HG02973 (cell line): ENCODE results near the gene SLC32A1.

Experiments used
- ATAC-seq: cut with Tn5 transposase; IDR thresholded peaks from one replicate; pipeline ENCODE4 v1.9.1; 2021; ENCODE audit warnings: moderate library complexity; ENCODE audit not compliant: unreplicated experiment

Gene SLC32A1

DNA sequence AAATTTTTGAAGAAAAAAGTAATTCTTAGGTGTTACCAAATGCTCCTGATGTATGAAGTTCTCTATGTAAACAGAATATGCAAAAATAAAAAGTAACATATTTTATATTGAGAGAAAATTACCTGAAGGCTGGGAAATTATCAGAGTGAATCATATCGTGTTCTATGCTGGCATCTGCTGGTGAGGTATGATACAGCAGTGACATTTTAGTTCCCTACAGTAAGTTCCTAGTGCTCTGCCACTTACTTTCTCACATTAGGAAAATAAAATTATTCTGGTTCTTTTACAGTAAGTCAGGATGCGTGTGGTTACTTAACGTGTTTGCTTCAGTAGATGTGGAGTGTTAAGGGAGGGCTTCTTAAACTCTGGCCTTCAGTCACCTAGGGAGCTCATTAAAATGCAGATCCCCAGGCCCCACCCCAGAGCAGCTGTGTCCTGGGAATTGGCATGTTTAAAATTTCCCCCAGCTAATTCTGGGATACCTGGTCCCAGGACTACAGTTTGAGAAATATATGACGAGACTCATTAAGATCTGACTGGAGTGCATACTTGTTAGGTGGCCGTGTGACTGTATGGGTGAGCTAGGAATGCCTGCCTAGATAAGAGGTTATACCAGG, 27.2 kb downstream of the SLC32A1 start:
- no peak for ATAC-seq

DNA sequence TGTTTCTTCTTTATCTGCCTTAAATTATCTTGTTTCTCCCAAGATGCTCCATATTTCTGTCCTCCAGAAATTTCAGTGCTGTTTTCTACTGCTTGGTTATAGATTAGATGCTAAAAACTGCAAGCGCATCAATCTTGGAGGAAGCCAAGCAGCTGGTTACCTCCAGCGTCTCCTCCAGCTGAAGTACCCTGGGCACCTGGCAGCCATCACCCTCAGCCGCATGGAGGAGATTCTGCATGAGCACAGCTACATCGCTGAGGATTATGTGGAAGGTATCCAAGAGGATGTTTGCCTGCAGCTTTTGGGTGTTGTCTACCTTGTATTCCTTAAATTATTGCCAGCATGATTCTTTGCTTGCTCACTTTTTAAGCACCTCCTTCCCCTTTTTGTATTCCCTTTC, 27.7 kb downstream of the SLC32A1 start:
- no peak for ATAC-seq

DNA sequence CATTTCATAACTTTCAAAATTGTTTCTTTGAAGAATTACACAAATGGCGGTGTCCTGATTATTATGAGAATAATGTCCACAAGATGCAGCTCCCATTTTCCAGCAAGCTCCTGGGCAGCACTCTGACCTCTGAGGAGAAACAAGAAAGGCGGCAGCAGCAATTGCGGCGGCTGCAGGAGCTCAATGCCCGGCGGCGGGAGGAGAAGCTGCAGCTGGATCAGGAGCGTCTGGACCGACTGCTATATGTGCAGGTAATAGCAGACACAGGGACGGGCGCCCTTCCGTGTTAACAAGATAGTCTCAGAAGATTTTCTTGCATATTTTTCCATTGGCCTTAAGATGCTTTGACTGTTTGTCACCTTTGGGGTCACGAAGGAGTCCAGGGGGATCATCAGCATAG, 30.6 kb downstream of the SLC32A1 start:
- no peak for ATAC-seq

DNA sequence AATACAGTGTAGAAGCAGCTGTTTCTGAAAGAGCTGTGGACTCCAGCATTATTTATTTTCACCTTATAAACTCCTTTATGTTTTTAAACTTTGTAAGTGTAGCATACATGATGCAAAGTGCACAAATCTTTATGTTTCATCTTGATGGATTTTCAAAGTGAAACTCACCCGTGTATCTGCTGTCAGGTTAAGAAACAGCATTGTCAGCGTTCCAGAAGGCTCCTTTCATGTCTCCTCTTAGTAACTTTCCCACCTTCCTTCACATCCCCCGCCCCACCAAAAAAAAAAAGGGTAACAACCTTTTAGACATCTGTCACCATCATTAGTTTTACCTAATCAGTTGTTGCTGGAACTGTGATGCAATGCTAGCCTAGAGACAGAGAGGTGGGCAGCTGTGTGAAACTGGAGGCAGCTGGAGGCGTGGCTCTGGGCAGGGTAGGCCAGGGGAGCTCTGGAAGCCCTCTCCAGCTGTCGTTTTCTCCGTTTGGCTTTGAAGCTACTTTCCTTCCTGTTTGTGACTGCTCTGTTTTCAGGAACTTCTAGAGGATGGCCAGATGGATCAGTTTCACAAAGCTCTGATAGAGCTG, 31.1 kb downstream of the SLC32A1 start:
- ATAC-seq, result no peak

DNA sequence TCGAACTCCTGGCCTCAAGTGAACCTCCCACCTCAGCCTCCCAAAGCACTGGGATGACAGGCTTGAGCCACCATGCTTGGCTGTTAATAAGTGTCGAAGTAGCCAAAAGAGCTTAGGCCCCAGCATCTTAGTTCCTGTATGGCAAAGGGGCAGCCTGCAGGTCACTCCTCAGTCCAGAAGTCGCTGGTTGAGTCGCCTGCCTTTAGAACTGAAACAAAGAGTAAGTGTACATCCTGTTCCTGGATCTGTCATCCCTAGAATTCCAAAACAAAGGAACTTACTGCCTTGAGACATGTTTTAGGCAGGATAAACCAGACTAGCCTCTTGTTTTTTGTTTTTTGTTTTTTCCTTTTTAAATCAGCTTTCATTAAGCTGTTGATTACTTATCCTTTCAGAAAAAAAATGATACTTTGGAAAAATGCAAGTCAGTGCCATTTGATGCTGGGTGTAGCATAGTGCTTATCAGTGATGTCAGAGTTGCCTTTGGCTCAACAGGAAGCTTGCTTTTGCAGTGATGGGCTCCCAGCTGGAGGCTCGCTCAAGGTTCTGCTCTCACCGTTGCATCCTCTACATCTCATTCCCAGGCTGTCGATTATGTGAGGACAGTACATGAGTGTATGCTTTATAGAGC, 33.0 kb downstream of the SLC32A1 start:
- ATAC-seq, result no peak

DNA sequence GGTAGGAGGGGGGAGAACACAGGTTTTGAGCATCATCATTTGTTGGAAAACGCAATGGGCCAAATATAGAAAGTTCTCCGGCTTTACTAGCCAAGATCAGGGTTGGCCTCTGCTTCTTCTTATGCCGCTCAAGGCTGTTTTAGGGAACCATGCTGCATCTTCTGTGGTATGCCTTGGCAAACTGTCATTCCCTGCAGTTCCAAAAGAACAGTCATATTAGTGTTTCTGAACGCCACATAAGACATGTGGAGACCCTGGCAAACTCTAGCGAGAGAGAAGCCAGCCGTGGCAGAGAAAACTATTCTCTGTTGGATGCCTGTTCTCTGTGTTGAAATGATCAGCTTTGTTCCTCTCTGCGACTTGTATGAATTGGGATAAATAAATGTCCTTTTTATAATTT, 34.8 kb downstream of the SLC32A1 start:
- ATAC-seq, result no peak

DNA sequence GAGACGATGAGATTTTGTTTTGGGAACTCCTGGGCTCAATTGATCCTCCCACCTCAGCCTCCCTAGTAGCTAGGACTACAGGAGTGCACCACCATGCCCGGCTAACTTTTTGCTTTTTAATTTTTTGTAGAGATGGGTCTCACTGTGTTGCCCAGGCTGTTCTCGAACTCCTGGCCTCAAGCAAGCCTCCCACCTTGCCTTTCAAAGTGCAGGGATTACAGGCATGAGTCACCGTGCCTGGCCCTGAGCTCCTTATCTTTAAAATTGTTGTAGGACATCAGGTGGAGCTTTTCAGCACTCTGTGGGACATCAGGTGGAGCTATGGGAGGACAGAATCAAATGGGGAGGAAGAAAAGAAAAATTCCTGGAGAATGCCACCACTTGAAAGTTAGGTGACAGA, 36.7 kb downstream of the SLC32A1 start:
- no peak for ATAC-seq

DNA sequence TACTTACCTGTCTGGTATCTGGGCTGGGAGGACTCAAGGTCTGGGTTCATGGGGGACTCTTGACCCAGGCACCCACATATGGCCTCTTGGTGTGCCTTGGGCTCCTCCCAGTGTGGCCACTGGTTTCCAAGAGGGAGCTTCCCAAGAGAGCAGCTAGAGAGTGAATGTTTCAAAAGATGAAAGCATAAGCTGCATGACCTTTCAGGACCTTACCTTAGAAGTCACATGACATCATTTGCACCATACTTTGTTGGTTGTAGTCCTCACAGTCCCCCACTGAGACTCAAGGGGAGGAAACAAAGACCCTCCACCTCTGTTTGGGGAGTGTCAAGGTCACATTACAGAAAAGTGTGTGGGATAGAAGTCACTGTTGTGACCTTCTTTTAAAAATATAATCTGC, 37.9 kb downstream of the SLC32A1 start:
- no peak for ATAC-seq

DNA sequence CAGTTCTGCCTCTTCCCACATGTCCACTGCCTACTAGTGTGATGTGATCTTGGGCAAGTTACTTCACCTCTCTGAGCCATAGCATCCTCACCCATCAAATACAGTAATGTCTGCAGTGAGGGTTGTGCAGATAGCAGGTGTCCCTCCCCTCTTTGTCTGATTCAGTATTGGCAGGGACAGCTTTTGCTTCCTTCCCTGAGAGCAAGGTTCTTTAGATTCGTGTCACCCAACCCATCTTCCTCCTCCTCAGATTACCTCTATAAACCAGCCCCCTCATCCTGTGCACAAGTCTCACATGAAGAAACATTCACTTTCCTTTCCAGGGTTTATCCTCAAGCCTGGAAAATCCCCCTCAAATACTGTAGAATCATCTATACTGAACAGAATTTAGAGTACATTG, 39.3 kb downstream of the SLC32A1 start:
- ATAC-seq, result no peak

DNA sequence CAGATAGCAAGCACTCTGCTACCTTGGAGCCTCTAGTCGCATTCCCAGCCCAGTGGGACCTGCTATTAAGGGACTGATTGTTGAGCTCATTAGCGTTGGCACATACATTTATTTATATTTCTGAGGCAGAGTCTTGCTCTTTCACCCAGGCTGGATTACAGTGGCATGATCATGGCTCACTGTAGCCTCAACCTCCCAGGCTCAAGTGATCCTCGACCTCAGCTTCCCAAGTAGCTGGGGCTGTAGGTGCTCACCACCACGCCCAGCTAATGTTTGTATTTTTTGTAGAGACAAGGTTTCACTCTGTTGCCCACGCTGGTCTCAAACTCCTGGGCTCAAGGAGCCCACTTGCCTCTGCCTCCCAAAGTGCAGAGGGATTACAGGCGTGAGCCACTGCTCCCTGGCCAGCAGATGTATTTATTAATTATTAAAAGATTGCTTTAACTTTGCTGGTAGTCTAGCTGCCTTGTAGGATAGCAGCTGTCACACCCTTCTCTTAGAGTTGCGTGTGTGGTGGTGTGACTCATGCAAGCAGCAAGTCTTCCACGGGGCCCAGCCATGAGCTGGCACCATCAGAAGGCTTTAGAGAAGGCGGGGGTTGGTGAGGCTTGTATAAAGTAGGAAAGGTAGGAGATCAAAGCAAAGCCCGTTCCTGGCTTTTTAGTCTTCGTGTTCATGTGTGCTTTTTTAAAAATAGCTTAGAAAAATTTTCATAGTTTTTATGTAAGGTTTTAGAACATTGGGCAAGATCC, 40.5 kb downstream of the SLC32A1 start:
- no peak for ATAC-seq

DNA sequence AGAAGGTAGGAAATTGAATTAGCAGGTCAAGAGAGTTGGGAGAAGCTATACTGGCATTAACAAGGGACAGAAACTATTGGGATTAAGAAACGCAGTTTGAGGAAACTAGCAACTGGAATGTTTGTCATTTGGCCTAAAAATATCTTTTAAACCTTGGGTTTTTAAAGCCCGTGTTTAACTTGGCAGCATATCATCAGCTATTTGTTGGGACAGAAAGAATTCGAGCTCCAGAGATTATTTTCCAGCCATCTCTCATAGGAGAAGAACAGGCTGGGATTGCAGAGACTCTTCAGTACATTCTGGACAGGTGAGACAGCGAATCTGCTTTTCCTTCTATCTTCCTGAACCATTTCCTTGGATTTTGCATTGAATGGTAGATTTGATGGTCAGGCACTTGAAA, 41.8 kb downstream of the SLC32A1 start:
- ATAC-seq, result no peak

DNA sequence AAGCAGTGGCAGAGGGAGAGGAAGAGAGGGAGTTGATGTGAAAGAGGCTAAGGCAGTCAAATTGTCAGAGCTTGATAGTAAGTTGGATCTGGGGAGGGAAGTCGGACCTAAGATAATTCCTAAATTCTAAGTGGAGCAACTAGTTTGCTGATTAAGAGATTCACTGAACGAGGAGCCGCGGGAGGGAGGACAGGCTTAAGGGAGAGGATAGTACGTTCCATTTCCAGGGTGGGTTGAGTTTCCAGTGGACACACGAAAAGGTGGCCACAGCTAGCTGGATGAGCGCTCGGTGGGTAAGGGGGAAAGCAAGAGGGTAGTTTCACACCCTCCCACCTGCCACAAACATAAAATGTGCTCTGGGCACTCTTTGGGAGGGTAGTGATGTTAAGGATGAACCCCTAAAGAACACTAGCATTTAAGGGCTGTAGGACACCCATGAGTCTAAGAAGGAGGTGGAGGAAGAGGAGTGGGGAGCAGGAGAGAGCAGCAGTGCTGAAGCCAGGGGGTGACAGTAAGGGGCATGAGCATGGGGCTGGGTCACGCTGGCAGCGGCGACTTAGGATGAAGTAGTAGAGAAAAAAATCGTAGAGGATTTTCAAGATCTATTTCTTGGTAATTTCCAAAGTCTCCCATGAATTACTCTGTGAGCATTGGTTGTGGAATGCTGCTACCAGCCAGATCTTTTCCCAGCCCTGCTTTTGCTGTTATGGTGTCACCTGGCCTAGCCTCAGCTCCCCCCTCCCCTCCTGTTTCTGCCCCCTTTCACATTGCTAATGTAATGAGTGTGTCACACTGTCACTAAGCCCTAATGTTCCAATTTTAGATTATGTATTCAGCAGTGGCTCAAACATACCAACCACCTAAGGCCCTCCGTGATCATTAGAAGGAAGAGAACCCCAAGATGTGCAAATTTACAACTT, 45.4 kb downstream of the SLC32A1 start:
- ATAC-seq, result no peak

DNA sequence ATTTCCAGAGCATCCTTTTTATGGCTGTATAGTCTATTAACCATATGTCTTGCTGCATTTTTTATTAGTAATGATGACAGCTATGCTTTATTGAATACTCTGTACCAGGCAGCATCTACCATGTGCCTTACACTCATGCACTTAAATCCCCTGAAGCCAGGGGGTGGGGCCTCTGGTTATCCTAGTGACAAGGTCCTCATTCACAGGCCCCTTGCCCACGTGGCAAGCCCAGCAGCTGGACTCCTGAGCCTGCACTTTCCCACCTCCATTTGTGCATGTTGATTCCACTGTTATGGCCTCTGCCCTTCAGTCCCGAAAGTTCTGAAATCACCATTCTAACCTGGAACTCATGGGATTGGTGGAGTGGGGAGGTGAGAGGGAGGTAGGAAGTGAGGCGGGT, 46.3 kb downstream of the SLC32A1 start:
- no peak for ATAC-seq

DNA sequence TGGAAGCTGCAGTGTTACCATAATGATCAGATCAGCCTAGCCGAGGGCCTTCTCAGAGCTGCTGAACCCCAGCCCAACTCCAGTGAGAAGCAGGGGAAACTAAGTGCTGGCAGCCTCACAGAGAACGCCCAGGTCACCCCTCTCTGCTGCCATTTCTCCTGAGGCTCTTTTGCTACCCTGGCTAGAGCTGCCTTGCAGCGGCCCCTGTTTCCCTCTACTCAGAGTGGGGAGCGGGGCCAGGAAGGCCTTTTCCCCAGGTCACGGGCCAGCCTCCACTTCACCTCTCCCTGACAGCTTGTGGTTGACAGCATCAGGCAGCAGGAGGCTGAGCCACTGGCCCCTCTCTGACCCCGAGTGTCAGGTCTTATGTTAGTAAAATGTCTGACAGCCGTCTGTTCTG, 46.7 kb downstream of the SLC32A1 start:
- no peak for ATAC-seq

DNA sequence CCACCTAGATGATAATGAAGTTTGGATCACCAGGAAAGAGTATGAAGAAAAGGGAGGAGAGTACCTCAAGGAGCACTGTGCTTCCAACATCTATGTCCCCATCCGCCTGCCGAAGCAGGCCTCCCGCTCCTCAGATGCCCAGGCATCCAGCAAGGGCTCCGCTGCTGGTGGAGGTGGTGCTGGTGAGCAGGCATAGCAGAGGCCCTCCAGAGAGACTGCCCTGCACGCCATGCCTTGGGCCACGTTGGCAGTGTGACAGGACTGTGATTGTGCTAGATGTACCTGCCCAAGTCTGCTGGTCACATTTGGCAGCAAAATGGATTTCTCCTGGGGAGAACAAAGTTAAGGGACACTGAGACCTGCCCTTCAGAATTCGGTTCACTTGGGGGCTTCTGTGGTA, 47.3 kb downstream of the SLC32A1 start:
- no peak for ATAC-seq

DNA sequence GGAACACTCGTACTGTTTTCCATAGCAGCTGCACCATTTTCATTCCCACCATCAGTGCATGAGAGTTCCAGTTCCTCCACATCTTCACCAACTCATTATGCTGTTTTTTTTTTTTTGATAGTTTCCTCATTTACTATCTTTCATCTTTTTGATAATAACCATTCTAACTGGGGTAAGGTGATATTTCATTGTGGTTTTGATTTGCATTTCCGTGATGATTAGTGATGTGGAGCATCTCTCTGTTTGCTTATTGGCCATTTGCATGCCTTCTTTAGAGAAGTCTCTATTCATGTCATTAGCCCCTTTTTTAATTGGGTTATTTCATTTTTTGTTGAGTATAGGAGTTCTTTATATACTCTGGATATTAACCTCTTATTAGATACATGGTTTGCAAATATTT, 49.9 kb downstream of the SLC32A1 start:
- ATAC-seq, result no peak

DNA sequence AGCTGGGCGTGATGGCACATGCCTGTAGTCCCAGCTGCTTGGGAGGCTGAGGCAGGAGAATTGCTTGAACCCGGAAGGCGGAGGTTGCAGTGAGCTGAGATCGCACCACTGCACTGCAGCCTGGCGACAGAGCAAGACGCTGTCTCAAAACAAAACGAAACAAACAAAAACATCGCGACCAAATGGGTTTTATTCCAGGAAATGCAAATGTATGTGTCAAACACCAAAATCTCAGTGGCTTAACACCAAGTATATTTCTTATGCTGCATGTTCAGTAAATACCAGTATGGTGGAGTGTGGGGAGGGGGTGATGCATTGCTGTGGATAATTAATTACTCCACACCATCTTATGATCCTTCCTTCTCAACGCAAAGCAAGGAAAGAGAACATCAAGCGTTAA, 52.1 kb downstream of the SLC32A1 start:
- ATAC-seq, result no peak
